ENCODE data around the gene ENPP6.
"Not testable (repeated sequence)": the region's sequence is repeated elsewhere in the genome, so short reads cannot be mapped to it uniquely, and the experiment has no call there.

Gene ENPP6

DNA sequence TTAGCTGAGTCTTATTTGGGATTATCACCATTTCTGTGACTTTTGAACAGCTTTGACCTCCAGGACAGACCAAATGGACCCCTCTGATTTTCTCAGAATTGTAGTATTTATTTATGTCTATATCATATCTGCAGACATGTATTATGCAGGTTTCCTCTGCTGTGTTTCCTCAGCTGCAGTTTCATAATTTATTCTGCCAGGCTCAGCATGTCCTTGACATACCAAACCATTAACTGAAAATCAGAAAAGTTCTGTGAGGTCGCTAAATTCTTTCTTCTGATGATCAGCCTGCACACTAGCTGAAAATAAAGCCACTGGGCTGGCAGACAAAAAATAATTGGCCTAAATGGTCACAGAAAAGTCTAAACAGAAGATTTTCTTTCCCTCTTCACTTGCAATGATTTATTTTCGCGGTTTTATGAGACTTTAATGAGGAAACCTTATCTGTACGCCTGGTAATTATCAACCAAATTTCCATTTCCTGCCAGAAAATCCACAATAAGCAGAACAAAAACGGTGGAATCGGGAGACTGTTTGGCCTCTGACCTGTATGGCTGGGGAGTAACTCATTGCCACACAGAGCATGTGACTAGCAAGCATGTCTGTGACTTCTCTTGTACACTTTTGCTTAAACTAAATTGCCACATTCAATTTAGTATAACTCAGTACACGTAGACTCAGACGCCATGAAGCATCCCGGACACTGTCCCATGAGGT, 150.9 kb downstream of the ENPP6 start:
- no peak for DNase-seq (ENCODE audit: low read depth in 4 of 4, low spot score in 1 of 4)

DNA sequence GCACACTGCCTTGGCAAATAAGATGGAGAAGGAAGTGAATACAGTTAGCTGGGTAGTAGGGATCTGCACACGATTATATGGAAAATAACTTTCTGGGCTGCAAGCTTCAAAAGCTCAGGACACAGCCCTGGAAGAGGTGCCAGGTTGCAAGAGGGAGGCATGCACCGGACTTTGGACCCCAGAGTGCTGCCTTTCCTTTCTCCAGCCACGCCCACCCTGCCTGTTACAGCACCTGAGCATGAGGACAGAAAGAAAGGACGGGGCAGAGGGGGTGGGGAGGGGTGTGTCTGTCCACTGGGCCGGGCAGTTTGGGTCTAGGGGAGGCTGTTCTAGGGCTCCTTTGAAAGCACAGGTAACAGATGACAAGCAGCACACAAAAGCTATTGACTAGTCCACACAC, 152.8 kb downstream of the ENPP6 start:
- no peak for DNase-seq (ENCODE audit: low read depth in 4 of 4, low spot score in 1 of 4)

DNA sequence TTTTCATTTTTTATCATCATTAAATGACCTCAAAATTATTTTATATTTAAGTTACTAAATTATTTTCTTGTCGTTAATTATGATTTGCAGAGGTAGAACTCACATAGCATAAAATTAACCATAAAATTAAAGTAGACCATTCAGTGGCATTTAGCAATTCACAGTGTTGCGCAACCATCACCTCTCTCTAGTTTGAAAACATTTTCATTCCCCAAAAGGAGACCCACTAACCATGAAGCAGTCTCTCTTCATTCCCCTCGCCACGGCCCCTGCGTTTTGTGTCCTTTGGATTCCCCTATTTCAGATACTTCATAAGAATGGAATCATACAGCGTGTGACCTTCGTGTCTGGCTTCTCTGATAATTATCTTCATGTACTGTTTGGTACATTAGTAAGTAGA, 154.9 kb downstream of the ENPP6 start:
- DNase-seq (ENCODE audit: low read depth in 4 of 4, low spot score in 1 of 4) = no peak

DNA sequence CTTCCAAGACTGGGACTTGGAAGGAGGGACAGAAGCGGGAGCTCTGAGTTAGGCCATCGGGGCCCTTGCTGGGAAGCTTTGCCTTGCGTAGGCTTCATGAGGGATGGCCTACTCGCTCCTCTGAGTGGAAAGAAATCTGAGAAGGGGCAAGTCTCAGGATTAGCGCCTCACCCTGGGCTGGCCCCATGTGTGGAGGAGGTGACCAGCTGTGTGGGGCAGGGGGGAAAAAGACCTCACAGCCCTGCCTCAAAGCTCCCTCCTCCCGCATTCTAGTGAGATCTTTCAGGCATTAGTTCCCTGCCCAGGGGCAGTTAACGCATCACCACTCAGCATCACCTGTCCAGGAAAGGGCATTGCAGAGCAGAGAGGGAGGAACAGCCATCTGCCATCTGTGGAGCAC, 156.1 kb downstream of the ENPP6 start:
- no peak for DNase-seq (ENCODE audit: low read depth in 4 of 4, low spot score in 1 of 4)

DNA sequence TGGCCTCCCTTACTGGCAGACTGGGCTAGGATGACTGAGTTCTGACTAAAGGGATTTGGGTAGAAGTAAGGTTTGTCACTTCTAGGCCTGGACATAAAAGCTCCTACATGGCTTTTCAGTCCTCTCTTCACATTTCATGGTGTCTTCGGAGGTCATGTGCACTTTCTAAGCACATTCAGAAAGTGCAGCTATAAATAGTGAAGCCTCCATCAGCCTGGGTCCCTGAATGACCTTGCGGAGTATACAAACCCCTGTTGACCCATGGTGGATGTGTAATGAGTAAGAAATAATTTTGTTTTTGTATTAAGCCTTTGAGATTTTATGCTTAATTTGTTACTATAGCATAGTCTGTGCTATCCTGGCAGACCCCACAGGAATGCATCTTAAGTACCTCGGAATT, 158.6 kb downstream of the ENPP6 start:
- DNase-seq (ENCODE audit: low read depth in 4 of 4, low spot score in 1 of 4) = no peak

DNA sequence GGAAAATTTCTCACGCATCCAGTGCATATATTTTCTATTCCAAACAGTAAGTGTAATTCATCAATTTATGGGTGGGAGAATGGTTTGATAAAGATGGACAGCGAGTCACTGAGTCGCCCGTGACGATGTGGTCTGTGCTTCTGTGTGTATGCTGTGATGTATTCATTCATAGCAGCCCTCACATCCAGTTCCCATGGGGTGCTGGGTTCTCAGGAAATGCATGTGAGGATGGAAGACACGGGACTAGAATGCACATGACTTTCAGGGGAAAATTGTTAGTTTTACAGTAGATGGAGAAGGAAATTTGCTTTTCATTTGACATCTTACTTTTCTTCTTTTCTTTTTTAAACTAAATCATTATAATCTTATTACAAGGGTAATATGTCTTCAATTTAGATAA, 159.6 kb downstream of the ENPP6 start:
- DNase-seq (ENCODE audit: low read depth in 4 of 4, low spot score in 1 of 4) = no peak

DNA sequence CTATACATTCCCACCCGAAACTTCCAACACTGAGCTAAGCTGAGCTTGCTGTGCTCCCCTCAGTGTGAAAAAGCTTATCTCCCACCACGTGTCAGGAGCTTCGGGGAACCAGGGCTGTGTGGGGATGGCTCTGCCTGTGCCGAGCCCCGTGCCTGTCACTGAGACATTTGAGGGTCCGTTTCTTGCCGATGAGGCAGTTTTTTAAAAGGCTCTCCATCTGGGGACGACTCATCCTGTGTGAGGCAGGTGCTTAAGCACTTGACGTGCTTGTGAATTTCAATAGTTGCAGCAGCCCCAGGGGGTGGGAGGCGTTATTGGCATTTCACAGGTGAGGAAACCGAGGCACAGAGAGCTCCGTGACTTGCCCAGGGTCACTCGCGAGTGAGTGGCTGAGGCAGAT, 160.8 kb downstream of the ENPP6 start:
- no peak for DNase-seq (ENCODE audit: low read depth in 4 of 4, low spot score in 1 of 4)

DNA sequence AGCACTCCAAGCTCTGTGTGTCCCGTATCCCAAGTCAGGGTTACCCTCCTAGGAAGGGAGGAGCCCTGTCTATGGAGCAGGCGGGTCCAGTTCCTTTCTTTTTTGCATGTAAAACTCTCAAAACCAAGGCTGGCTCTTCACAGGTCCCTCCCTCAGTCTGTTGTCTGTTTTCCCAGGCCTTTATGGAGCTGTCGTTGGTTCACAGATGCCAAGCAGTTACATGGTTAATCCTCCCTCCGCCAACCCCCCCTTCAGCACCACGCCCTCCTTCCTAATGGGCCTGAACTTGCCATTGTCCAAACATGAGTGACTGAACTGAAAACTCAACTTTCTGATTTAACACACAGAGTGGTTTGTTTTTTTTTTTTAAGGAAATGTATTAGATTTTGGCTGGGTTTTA, 164.2 kb downstream of the ENPP6 start:
- no peak for DNase-seq (ENCODE audit: low read depth in 4 of 4, low spot score in 1 of 4)

DNA sequence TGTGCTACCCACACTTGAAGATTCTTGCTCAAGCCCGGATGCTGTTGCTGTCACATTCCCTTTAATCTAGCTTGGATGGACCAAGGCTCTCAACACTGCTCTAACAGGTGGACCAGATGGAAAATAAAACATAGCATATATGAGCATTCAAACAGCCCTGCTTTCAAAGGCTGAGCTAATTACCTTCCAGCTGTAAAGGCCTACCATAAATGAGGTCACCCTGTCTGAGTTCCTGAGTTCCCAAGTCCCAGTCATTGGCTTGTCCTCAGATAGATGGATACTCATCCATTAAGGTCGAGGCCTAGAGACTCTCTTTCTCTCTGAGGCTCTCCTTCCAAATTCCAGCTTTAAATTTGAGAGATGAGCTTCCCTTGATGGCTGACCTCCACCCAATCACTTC, 165.1 kb downstream of the ENPP6 start:
- DNase-seq (ENCODE audit: low read depth in 4 of 4, low spot score in 1 of 4) = no peak

DNA sequence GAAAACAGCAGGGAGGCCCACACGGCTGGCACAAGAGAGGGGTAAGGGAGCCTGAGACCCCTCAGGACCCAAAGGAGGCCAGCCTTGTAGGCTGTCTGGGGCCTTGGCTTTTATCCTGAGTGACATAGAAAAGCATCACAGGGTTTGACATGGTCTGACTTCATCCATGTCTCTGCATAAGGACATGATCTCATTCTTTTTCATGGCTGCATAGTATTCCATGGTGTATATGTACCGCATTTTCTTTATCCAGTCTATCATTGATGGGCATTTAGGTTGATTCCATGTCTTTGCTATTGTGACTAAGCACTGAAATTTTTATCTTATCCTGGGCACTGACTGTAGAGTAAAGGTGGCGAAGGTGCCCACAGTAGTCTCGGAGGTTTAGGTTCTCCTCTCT, 166.4 kb downstream of the ENPP6 start:
- not testable (repeated sequence) for DNase-seq (ENCODE audit: low read depth in 4 of 4, low spot score in 1 of 4)

DNA sequence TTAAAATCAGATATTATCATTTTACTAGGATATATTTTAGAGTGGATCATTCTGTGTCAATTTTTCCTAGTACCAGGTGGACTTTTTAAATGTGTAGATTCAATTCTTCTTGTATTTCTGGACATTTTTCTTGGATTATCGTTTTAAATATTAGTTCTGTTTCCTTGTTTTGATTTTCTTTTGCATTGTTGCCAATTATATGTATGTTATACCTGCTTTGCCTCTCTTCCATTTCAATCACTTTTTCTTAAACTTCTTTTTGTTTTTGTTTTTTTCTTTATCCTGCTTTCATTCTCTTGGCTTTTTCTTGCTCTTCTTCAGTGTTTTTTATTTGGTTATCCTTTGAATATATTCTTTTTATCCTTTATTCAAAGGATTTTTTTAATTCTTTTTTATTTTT, 171.5 kb downstream of the ENPP6 start:
- no peak for DNase-seq (ENCODE audit: low read depth in 4 of 4, low spot score in 1 of 4)

DNA sequence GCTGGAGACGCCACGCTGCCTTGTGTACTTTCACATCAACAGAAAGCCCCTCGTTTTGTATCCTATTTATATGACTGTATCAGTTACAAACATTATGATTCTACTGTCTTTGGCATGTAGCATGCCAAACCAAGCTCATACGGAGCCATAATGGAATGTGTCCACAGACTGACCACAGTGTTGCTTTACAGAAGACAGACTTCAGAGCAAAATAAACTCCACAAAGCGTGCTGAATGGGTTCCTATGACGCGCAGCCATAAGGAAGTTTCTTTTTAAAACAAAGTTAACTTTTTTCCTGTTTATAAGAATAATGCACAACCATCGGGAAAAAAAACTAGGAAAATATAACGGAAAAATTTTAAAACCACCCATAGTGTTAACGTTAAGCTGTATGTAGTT, 176.5 kb downstream of the ENPP6 start:
- DNase-seq (ENCODE audit: low read depth in 4 of 4, low spot score in 1 of 4) = no peak

DNA sequence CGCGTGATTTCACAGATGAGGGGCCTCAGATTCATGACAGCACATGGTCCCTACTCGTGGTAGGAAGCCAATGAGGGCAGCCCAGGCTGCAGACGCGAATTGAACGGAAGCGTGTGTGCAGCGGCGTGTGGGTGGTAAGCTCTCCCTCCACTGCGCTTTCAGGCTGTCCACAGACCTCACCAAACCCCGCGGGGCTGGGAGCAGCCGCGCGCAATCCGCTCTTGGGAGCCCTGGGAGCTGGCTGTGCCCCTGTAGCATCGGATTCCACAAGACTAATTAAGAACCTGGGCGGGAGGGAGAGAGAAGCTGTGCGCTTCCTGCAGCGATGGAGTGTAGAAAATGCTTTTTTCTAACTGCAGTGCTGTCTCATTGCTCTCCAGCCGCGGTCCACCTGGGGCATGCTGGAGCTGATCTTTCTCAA, 177.7 kb downstream of the ENPP6 start:
- peak in 1 of 4 experiments; percentile 4 for DNase-seq (ENCODE audit: low read depth in 4 of 4, low spot score in 1 of 4)

Data from stimulated activated CD4-positive, alpha-beta T cell treated with anti-CD3 and anti-CD28 coated beads, Interleukin-1b, Interleukin-23, amount 100 ng/mL, for 24 hours (primary cell).